Lower leg skin (tissue), 3 donors: ENCODE data around the gene NAV1.

Source experiments
- CTCF ChIP-seq, 3 donors: fragments of 450-650 bp; IDR thresholded peaks; one replicate each; pipeline ENCODE4 v1.5.1; 2016; ENCODE audit warnings: antibody characterized with exemption in 3 of 3, mild to moderate bottlenecking in 3 of 3, moderate library complexity in 2 of 3
- POLR2A ChIP-seq, 2 donors: fragments of 450-650 bp; IDR thresholded peaks; one replicate each; pipeline ENCODE4 v1.6.1; 2016 to 2017; ENCODE audit warnings: antibody characterized with exemption in 2 of 2, mild to moderate bottlenecking in 1 of 2, moderate library complexity in 1 of 2

- TF ChIP-seq CTCF (IDR thresholded peaks at IDR 0.05): no peak
- TF ChIP-seq POLR2A (IDR thresholded peaks at IDR 0.05): no peak
These were observed 48.8 kb downstream of the NAV1 start for GRCh38 chr1:201587729-201588128.
